ENCODE data around the gene KNSTRN. TPM values are rescaled to one million over a fixed set of nuclear protein-coding genes. Genes with fewer than 3 reads are reported as not detected.

The KNSTRN gene
- total and polyA plus RNA-seq, 2 experiments from 2014 or later: 67.9 to 80.4 TPM

- no peak for DNase-seq (ENCODE audit: low spot score)
- Mint-ChIP-seq H3K9me3 (no peaks in the 10 kb centered on the region), H3K36me3 (ENCODE audit: low read depth) (peaks cover 63% of the 10 kb centered on the region), H3K27ac (no peak overlapping the region), H3K4me1 (peaks cover 2% of the 10 kb centered on the region; the same call in 2 of the 3 replicates), H3K27me3 (ENCODE audit: insufficient read depth, low read depth, poor library complexity) (peaks cover 7% of the 10 kb centered on the region), H3K4me3 (no peak overlapping the region)
- no peak for TF ChIP-seq CREB1 (CRISPR knock-in tag; IDR thresholded peaks at IDR 0.05; ENCODE audit: low read depth)
- TF ChIP-seq EZH2 (IDR thresholded peaks at IDR 0.05; ENCODE audit: low read depth, unreplicated experiment): no peak
- no peak for TF ChIP-seq STAT1 (IDR thresholded peaks at IDR 0.05; ENCODE audit: unreplicated experiment)
- no peak for TF ChIP-seq POLR2AphosphoS5 (IDR thresholded peaks at IDR 0.05; ENCODE audit: low read depth)
- no peak for TF ChIP-seq EZH2phosphoT487 (IDR thresholded peaks at IDR 0.05; ENCODE audit: unreplicated experiment)
- no peak for TF ChIP-seq ZNF331 (CRISPR knock-in tag; IDR thresholded peaks at IDR 0.05; ENCODE audit: low read depth)
- TF ChIP-seq ZNF462 (CRISPR knock-in tag; IDR thresholded peaks at IDR 0.05): no peak
- TF ChIP-seq CTCF (conservative IDR thresholded peaks at IDR 0.05; ENCODE audit: low read depth in 2 of 2): no peak
- TF ChIP-seq ETS1 (IDR thresholded peaks at IDR 0.05): no peak
- TF ChIP-seq REST (IDR thresholded peaks at IDR 0.05; ENCODE audit: unreplicated experiment): no peak
- TF ChIP-seq ZNF114 (CRISPR knock-in tag; IDR thresholded peaks at IDR 0.05): no peak
- no peak for TF ChIP-seq NANOG (IDR thresholded peaks at IDR 0.05; ENCODE audit: borderline replicate concordance)
- H3K4me2 ChIP-seq: no peak overlapping the region
- no peak for ATAC-seq
- no peaks in the 10 kb centered on the region for H3K9me2 ChIP-seq (ENCODE audit: insufficient read depth)
- H3K27me3 ChIP-seq (ENCODE audit: insufficient read depth): 0 out of 2 replicates have a peak, but pooled peaks cover 1% of the 10 kb centered on the region
- H2AFZ ChIP-seq: no peak overlapping the region
- H3F3A ChIP-seq (replicated peaks; ENCODE audit: low read depth): peaks cover 15% of the 10 kb centered on the region
- no peak overlapping the region for H3K27ac ChIP-seq (ENCODE audit: low read depth)
- H3K4me1 ChIP-seq (ENCODE audit: insufficient read depth): peaks cover 9% of the 10 kb centered on the region
- peaks cover 32% of the 10 kb centered on the region for H3K36me3 ChIP-seq (ENCODE audit: insufficient read depth)
- H4K20me1 ChIP-seq (replicated peaks; ENCODE audit: insufficient read depth): no peaks in the 10 kb centered on the region; the same call in 1 of the 2 replicates
- no peak overlapping the region for H3K4me3 ChIP-seq
- no peaks in the 10 kb centered on the region for H3K79me2 ChIP-seq (replicated peaks; ENCODE audit: insufficient read depth)
Measured at GRCh38 chr15:40416056-40416455, 33.5 kb downstream of the KNSTRN start.

All from GM23338 (cell line).